ENCODE results near the gene SND1.

DNA sequence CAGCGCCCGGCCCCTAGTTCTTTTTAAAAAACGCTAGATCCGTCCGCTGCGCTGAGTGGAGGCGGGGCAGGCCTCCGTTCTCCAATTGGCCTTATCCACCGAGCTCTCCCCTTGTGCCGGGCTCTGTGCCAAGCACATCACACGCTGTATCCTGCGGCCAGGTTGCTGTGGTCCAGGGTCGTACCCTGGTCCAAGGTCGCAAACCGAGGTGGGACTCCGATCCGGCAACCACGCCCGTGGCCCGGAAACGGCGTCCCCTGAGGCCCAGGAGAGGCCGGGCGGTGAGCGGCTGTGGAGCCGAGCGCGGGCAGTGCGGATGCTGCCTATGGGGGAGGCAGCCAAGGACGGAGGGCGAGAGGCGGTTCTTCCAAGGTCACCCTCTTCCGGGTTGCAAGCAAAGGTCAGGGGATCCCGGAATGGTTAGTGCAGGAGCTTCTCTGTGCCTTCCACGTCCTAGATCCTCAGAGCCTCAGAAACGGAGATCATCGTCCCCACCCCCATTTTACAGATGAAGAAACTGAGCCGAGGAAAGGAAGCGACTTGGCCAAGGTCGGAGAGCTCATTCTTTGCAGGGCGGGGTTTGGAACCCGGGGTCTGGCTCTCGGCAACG, 451.6 kb downstream of the SND1 start:
- TF ChIP-seq CTCF (IDR thresholded peaks at IDR 0.05) = no peak
- no peak for TF ChIP-seq POLR2A (IDR thresholded peaks at IDR 0.05)

All from right lobe of liver (tissue), 4 donors.